GM21367 (cell line): ENCODE data around the gene DUSP16.
A peak's percentile ranks its signal among the peaks of the same experiment; 100 is the strongest.
"Not testable (repeated sequence)": the region's sequence is repeated elsewhere in the genome, so short reads cannot be mapped to it uniquely, and the experiment has no call there.

Experiments used
- ATAC-seq: cut with Tn5 transposase; IDR thresholded peaks from one replicate; pipeline ENCODE4 v1.9.1; 2021; ENCODE audit not compliant: unreplicated experiment

The DUSP16 gene

GRCh38 chr12:12562585-12563261 lies at the start of gene DUSP16:
DUSP16 (minus strand) TSS chr12:12562863; CDS start chr12:12521098, 41,765 bp downstream.
- peak; percentile 70 for ATAC-seq

GRCh38 chr12:12612358-12612757 lies 49.7 kb upstream of the DUSP16 start:
- no peak for ATAC-seq

GRCh38 chr12:12611512-12612306 lies 49.0 kb upstream of the DUSP16 start, which contains the start of gene CREBL2:
CREBL2 (plus strand) TSS chr12:12611876; CDS start chr12:12612173, 297 bp downstream.
- ATAC-seq = peak; percentile 50

GRCh38 chr12:12610711-12611110 lies 48.0 kb upstream of the DUSP16 start:
- ATAC-seq = no peak

GRCh38 chr12:12609692-12610091 lies 47.0 kb upstream of the DUSP16 start:
- ATAC-seq = no peak

GRCh38 chr12:12608557-12608957 lies 45.9 kb upstream of the DUSP16 start:
- no peak for ATAC-seq

GRCh38 chr12:12606781-12607589 lies 44.3 kb upstream of the DUSP16 start:
- no peak for ATAC-seq

GRCh38 chr12:12604740-12605139 lies 42.1 kb upstream of the DUSP16 start:
- no peak for ATAC-seq

- no peak for ATAC-seq
These were observed 38.0 kb upstream of the DUSP16 start for GRCh38 chr12:12600659-12601058.

- no peak for ATAC-seq
These were observed 37.3 kb upstream of the DUSP16 start for GRCh38 chr12:12599750-12600643.

GRCh38 chr12:12598864-12599263 lies 36.2 kb upstream of the DUSP16 start:
- ATAC-seq = no peak

- ATAC-seq = not testable (repeated sequence)
These were observed 33.9 kb upstream of the DUSP16 start for GRCh38 chr12:12596598-12596997.

GRCh38 chr12:12595929-12596328 lies 33.3 kb upstream of the DUSP16 start:
- ATAC-seq = not testable (repeated sequence)

GRCh38 chr12:12592930-12593329 lies 30.3 kb upstream of the DUSP16 start:
- ATAC-seq = no peak

GRCh38 chr12:12590961-12591360 lies 28.3 kb upstream of the DUSP16 start:
- ATAC-seq = no peak

GRCh38 chr12:12588436-12588835 lies 25.8 kb upstream of the DUSP16 start:
- not testable (repeated sequence) for ATAC-seq

GRCh38 chr12:12587878-12588277 lies 25.2 kb upstream of the DUSP16 start:
- ATAC-seq = no peak

GRCh38 chr12:12586879-12587675 lies 24.4 kb upstream of the DUSP16 start:
- no peak for ATAC-seq

GRCh38 chr12:12585115-12585863 lies 22.6 kb upstream of the DUSP16 start:
- no peak for ATAC-seq
